ENCODE data around the gene SLC16A12.

Gene SLC16A12

GRCh38 chr10:89395141-89395540 is 140.3 kb downstream of the SLC16A12 start:
- no peaks in the 10 kb centered on the region for H3K79me2 ChIP-seq (ENCODE audit: insufficient read depth, low read length)
- no peak overlapping the region for H3K4me2 ChIP-seq (ENCODE audit: low read length)
- H3K9me3 ChIP-seq (ENCODE audit: low read length) = no peaks in the 10 kb centered on the region
- no peaks in the 10 kb centered on the region; the same call in 1 of the 2 replicates for H3K36me3 ChIP-seq (ENCODE audit: insufficient read depth, low read length)
- H3K27me3 ChIP-seq (ENCODE audit: insufficient read depth, low read length) = no peaks in the 10 kb centered on the region
- H3F3A ChIP-seq (ENCODE audit: insufficient read depth, low read length) = no peaks in the 10 kb centered on the region
- H3K4me1 ChIP-seq (ENCODE audit: insufficient read depth, low read length, severe bottlenecking) = no peaks in the 10 kb centered on the region
- no peak overlapping the region for H3K4me3 ChIP-seq (ENCODE audit: low read depth, low read length, poor library complexity, severe bottlenecking)
- no peak for TF ChIP-seq EZH2 (IDR thresholded peaks at IDR 0.05; ENCODE audit: borderline replicate concordance, low read length)
- TF ChIP-seq CTCF (IDR thresholded peaks at IDR 0.05; ENCODE audit: low read length) = no peak
- no peak overlapping the region for H3K9ac ChIP-seq (ENCODE audit: low read length)
- H4K20me1 ChIP-seq (ENCODE audit: insufficient read depth, low read length) = no peaks in the 10 kb centered on the region
- H2AFZ ChIP-seq (ENCODE audit: low read length) = no peak overlapping the region
- no peaks in the 10 kb centered on the region for H3K9me2 ChIP-seq (ENCODE audit: low read depth, low read length)
- no peak overlapping the region for H3K27ac ChIP-seq (ENCODE audit: low read depth, low read length, poor library complexity, severe bottlenecking)

GRCh38 chr10:89393898-89394297 is 141.5 kb downstream of the SLC16A12 start:
- H3K36me3 ChIP-seq (ENCODE audit: insufficient read depth, low read length) = no peaks in the 10 kb centered on the region; the same call in 1 of the 2 replicates
- H3K4me2 ChIP-seq (ENCODE audit: low read length) = no peak overlapping the region
- no peak overlapping the region for H3K9ac ChIP-seq (ENCODE audit: low read length)
- H4K20me1 ChIP-seq (ENCODE audit: insufficient read depth, low read length) = no peaks in the 10 kb centered on the region
- no peaks in the 10 kb centered on the region for H3K9me3 ChIP-seq (ENCODE audit: low read length)
- no peaks in the 10 kb centered on the region for H3F3A ChIP-seq (ENCODE audit: insufficient read depth, low read length)
- H3K9me2 ChIP-seq (ENCODE audit: low read depth, low read length) = no peaks in the 10 kb centered on the region
- H3K4me1 ChIP-seq (ENCODE audit: insufficient read depth, low read length, severe bottlenecking) = no peaks in the 10 kb centered on the region
- no peak overlapping the region for H2AFZ ChIP-seq (ENCODE audit: low read length)
- TF ChIP-seq CTCF (IDR thresholded peaks at IDR 0.05; ENCODE audit: low read length) (no peak), EZH2 (IDR thresholded peaks at IDR 0.05; ENCODE audit: borderline replicate concordance, low read length) (no peak)
- H3K79me2 ChIP-seq (ENCODE audit: insufficient read depth, low read length) = no peaks in the 10 kb centered on the region
- no peak overlapping the region for H3K4me3 ChIP-seq (ENCODE audit: low read depth, low read length, poor library complexity, severe bottlenecking)
- H3K27me3 ChIP-seq (ENCODE audit: insufficient read depth, low read length) = no peaks in the 10 kb centered on the region
- H3K27ac ChIP-seq (ENCODE audit: low read depth, low read length, poor library complexity, severe bottlenecking) = no peak overlapping the region

- no peaks in the 10 kb centered on the region for H3K9me2 ChIP-seq (ENCODE audit: low read depth, low read length)
- no peaks in the 10 kb centered on the region; the same call in 1 of the 2 replicates for H3K36me3 ChIP-seq (ENCODE audit: insufficient read depth, low read length)
- TF ChIP-seq EZH2 (IDR thresholded peaks at IDR 0.05; ENCODE audit: borderline replicate concordance, low read length) (no peak), CTCF (IDR thresholded peaks at IDR 0.05; ENCODE audit: low read length) (no peak)
- H2AFZ ChIP-seq (ENCODE audit: low read length) = no peak overlapping the region
- no peak overlapping the region for H3K27ac ChIP-seq (ENCODE audit: low read depth, low read length, poor library complexity, severe bottlenecking)
- H3K4me3 ChIP-seq (ENCODE audit: low read depth, low read length, poor library complexity, severe bottlenecking) = no peak overlapping the region
- no peaks in the 10 kb centered on the region for H3K9me3 ChIP-seq (ENCODE audit: low read length)
- no peaks in the 10 kb centered on the region for H3K4me1 ChIP-seq (ENCODE audit: insufficient read depth, low read length, severe bottlenecking)
- no peaks in the 10 kb centered on the region for H3K27me3 ChIP-seq (ENCODE audit: insufficient read depth, low read length)
- H3K4me2 ChIP-seq (ENCODE audit: low read length) = no peak overlapping the region
- H4K20me1 ChIP-seq (ENCODE audit: insufficient read depth, low read length) = no peaks in the 10 kb centered on the region
- H3K9ac ChIP-seq (ENCODE audit: low read length) = no peak overlapping the region
- no peaks in the 10 kb centered on the region for H3K79me2 ChIP-seq (ENCODE audit: insufficient read depth, low read length)
- no peaks in the 10 kb centered on the region for H3F3A ChIP-seq (ENCODE audit: insufficient read depth, low read length)
Measured at GRCh38 chr10:89392974-89393373, 142.4 kb downstream of the SLC16A12 start.

Data from OCI-LY1 (cell line).